HG03060 (cell line): ENCODE measurements around the gene GCA.

Experiments used
- ATAC-seq: cut with Tn5 transposase; IDR thresholded peaks from one replicate; pipeline ENCODE4 v1.9.1; 2021; ENCODE audit warnings: low read depth, moderate number of reproducible peaks; ENCODE audit not compliant: unreplicated experiment

The GCA gene

GRCh38 chr2:162327134-162327769 lies 16.7 kb upstream of the GCA start:
- ATAC-seq, result no peak

DNA sequence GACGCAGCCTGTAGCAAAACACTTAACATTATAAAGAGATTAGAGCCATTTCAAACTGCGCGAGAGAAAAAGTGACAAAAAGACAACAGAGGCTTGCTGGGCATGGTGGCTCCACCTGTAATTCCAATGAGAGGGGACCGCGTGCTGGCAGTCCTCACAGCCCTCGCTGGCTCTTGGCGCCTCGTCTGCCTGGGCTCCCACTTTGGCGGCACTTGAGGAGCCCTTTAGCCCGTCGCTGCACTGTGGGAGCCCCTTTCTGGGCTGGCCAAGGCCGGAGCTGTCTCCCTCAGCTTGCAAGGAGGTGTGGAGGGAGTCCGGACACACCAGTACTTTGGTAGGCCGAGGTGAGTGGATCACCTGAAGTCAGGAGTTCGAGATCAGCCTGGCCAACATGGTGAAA lies 16.1 kb upstream of the GCA start:
- no peak for ATAC-seq

- ATAC-seq, result no peak
These were observed 15.3 kb upstream of the GCA start for GRCh38 chr2:162328424-162329157.

GRCh38 chr2:162330881-162331280 lies 13.1 kb upstream of the GCA start:
- ATAC-seq, result no peak

DNA sequence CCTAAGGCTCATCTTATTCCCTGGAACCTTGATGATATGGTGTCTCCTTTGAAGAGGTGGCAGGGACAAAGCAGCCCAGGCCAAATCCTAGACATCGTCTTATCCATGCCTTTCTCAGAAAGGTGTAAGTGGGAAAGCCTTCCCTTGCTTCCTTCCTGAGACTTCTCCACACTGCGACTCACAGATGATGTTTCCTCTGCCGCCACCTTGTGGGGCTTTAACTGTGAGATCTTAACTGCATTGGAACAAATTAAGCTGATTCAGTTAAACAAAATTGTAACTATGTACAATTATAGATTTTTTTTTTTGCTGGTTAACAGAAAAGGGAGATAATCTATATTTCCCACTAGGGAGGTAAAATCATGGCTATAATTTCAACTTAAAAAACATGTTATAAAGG lies 10.0 kb upstream of the GCA start:
- peak; percentile 73 for ATAC-seq

- no peak for ATAC-seq
These were observed 6.1 kb upstream of the GCA start for GRCh38 chr2:162337868-162338267.

- ATAC-seq, result no peak
These were observed 3.1 kb upstream of the GCA start for GRCh38 chr2:162340822-162341221.

- no peak for ATAC-seq
These were observed 1.6 kb upstream of the GCA start for GRCh38 chr2:162342321-162342720.

DNA sequence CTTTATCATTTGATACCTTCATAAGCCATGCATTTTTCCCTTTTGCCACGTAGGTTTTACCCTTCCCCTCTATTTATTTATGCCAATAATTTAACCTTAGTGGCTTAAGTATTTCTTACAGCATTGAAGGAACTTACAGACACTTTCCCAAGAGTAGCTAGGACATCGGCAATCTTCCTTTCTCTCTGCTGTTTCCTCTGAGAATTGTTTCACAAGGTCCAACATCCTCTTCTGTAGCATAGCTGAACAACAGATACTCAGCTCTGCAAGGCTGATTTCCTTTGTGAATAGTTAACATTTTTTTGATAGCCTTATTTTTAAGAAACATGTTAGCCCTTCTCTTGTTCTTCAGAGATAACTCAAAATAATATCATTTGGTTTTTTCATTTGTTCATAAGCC lies 1.1 kb upstream of the GCA start:
- no peak for ATAC-seq

DNA sequence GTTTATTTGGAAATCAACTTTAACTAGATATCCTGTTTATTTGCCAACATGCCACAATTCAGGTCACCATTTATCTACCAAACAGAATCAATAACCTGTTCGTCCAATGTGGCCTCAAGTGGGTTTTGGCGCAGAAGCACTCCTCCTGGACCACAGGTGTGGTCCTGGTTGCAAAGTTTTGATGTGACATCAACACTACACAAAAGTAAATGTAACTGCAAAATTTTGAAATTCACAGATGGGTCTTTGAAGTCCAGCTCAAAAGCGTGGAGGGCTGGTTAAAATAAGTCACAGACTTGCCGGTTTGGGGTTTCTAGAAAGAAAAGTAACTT lies 474 bp upstream of the GCA start:
- no peak for ATAC-seq

DNA sequence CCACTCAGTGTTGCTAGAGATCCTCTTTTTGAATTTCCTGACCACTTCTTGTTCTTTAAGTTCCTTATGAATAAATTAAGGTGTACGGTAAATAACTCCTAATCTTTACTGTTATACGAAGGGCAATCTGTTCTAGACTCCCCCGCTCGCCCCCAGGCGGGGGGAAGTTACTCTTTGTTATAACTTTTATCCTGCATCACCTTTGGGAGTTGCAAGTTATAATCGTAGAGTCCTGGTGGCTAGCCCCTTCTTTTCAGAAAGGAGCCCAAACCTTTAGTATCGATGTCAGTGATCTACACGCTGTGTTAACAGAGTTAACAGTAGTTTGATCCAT lies 652 bp downstream of the GCA start:
- ATAC-seq, result peak; percentile 3

DNA sequence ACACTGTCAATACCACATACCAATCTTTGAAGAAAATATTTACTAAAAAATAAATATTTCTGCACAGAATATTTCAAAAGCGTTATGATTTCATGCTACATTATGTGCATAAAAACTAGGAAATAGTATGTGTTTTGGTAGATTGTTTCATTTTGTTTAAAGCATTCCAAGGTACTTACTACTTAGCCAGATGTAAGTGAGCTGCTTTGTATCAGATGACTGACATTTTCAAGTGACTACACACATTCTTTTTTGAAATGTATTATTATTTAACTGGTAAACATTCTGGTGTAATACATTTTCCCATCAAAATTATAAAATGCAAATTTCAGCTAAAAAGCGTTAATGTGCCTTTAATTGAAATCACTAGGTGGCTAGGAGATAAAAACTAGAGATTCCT lies 21.5 kb downstream of the GCA start:
- ATAC-seq, result no peak

GRCh38 chr2:162368494-162368893 lies 24.6 kb downstream of the GCA start:
- ATAC-seq, result no peak

DNA sequence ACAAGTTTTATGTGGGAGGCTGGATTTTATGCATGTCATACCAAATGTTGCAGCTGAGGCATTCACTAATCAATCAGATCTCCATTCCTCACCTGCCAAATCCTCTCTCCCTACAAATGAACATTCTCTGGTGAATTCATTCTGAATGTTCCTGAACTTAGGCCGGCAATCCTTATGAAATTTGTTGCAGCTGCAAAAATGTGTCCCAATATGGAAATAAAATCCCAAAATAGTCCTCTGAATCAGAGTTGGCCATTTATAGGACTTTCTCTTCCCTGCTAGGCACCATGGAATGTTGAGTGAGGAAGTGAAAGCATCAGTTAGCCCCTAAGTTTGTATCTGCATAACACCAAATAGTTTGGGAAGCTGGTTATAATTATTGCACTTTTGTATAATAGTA lies 25.6 kb downstream of the GCA start:
- no peak for ATAC-seq

DNA sequence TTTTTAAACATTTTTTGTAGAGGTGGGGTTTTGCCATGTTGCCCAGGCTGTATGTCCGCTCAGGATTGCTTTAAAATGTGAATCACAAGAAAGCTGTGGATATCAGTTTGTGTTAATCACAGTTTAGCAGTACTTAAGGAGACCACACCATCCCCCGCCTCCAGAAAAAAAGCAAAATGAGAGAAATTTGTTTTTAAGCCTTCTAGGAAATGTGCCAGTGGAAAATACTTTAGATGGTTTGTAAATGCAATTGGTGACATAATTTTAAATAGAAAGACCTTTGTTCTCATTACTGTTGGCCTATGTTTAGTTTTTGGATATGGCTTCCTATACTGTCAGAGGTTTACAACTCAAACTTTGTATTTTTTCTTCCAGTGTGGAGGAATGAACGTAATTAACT lies 27.0 kb downstream of the GCA start:
- ATAC-seq, result no peak

DNA sequence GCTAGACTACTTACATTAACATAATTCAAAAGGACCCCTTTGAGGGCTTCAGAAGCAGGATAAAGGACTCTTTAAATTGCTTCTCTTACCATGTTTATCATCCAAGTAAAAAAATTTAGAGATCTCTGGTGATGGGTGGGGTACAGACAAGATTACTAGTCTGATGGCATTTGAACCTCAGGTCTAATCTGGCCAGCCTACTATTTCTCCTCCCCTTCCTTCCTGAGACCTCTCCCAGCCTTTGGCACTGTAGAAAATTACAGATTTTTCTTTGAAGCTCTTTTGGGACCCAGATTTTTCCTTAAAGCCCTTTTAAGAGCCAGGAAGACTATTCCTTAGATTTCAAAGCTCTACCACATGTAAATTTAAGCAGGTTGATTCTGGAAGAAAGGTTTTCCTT lies 28.9 kb downstream of the GCA start:
- ATAC-seq, result no peak

GRCh38 chr2:162379719-162380580 lies 36.0 kb downstream of the GCA start:
- ATAC-seq, result no peak

DNA sequence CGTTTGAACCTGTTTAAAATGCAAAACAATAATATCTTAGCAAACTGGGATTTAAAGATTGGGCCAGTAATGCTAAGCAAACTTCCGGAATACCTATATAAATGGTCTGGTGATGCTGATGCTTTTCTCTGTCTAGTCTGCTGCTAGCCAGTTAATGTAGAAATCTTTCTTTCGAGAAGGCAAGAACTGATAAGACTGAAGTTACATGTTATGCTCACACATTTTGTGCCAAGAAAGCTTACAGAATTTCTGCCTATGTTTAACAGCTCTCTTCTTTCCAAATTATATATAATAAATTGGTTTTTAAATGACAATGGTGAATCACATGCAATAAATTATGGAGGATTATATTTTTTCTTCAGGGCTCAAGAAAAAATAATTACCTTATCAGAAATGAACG lies 37.9 kb downstream of the GCA start:
- ATAC-seq, result no peak

GRCh38 chr2:162382278-162382677 lies 38.3 kb downstream of the GCA start:
- no peak for ATAC-seq

GRCh38 chr2:162385536-162385935 lies 41.6 kb downstream of the GCA start:
- ATAC-seq, result no peak

DNA sequence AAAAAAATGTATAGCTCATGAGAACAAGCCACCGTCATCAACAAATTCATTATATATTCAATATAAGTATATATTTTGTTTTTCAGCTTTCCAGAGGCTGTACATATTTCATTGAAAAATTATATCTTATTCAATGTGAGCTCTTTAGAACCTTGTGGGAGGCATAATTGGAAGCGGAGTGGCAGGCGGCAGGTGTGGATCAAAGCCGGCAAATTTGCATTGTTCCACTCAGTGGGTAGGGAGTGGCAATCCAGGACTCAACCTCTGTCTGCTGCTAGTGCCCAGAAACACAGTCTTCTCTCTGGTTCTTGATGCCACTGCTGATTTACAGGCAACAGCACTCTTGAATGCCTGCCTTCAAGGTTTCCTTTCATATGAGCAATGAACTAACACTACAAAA lies 46.9 kb downstream of the GCA start:
- no peak for ATAC-seq

DNA sequence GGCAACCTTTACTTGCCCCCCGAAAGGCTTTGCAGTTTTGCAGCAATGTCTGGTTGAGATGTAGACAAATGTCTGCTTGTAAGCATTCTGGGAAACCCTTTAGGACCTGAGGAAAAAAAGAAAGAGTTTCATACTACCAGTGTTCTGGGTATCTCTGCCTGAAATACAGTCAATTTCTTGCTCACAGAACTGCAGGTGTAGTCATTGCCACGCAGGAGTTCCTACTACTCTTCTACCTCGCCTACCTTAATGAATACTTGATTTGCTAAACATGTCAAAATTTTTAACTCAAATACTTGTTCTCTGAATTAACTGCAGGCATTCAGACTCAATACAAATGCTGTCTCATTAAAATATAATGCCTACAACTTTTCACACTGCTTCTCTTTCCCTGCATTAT lies 56.4 kb downstream of the GCA start:
- ATAC-seq, result no peak
